DOHH2 (cell line): ENCODE results near the gene RDH8.

Source experiments
- EZH2phosphoT487 ChIP-seq: fragments of 200-600 bp; sonication (generic); IDR thresholded peaks from 2 replicates; pipeline ENCODE4 v1.6.1; 2017; ENCODE audit warnings: borderline replicate concordance, mild to moderate bottlenecking, antibody characterized with exemption, low read length, moderate library complexity, mixed read lengths
- TF ChIP-seq, protein P1 (sequence below): fragments of 200-600 bp; sonication (generic); IDR thresholded peaks from one replicate; pipeline ENCODE4 v1.5.1; 2014; ENCODE audit warnings: antibody characterized with exemption, mild to moderate bottlenecking, low read depth, low read length; ENCODE audit not compliant: poor library complexity, severe bottlenecking

DNA sequence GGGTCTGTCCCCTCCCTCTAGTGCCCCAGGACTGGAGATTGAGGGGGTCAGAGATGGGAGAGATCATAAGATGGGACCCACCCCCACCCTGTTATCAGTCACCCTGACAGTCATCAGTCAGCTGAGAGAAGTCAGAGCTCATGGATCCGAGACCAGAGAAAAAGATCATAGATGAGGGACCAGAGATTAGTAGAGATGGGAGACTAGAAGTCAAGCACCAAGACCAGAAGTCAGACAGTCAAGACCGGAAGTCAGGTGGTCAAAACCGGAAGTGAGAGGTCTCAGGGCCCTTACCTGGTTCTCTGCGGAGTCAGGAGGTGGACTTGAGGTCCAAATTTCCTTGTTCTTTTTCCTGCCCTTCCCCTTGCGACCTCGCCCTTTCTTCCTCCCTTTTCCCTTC lies 10.0 kb upstream of the RDH8 start:
- TF ChIP-seq, protein P1, sequence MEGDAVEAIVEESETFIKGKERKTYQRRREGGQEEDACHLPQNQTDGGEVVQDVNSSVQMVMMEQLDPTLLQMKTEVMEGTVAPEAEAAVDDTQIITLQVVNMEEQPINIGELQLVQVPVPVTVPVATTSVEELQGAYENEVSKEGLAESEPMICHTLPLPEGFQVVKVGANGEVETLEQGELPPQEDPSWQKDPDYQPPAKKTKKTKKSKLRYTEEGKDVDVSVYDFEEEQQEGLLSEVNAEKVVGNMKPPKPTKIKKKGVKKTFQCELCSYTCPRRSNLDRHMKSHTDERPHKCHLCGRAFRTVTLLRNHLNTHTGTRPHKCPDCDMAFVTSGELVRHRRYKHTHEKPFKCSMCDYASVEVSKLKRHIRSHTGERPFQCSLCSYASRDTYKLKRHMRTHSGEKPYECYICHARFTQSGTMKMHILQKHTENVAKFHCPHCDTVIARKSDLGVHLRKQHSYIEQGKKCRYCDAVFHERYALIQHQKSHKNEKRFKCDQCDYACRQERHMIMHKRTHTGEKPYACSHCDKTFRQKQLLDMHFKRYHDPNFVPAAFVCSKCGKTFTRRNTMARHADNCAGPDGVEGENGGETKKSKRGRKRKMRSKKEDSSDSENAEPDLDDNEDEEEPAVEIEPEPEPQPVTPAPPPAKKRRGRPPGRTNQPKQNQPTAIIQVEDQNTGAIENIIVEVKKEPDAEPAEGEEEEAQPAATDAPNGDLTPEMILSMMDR: no peak
- no peak for TF ChIP-seq EZH2phosphoT487
